ENCODE measurements around the gene PLCL1.

Gene PLCL1

GRCh38 chr2:197873293-197873701 is 68.9 kb downstream of the PLCL1 start:
- Mint-ChIP-seq H3K4me3 (no peak overlapping the region), H3K9me3 (no peaks in the 10 kb centered on the region), H3K4me1 (peaks cover 43% of the 10 kb centered on the region), H3K36me3 (no peaks in the 10 kb centered on the region), H3K27ac (no peak overlapping the region), H3K27me3 (no peaks in the 10 kb centered on the region)
- no peak for DNase-seq
- CTCF ChIA-PET: no interaction called here

DNA sequence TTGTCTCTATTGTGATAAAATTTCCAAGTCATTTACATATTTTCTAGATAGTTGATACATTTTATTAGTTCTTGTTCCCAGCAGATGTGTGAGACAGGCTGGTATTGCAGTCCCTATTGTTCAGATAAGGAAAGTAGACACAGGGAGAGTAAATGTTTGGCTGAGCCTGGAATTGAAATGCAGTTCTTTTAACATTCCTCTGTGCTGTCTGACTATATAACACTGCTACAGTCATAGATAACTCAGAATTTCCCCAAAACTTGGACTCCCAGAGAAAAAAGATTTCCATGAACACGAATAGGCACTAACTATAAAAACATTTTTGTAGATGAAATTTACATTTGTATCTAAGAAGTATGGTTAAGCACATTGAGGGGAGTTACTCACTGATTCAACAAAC is 71.4 kb downstream of the PLCL1 start:
- Mint-ChIP-seq H3K4me3 (no peak overlapping the region), H3K27me3 (no peaks in the 10 kb centered on the region), H3K27ac (no peak overlapping the region), H3K4me1 (peaks cover 18% of the 10 kb centered on the region), H3K9me3 (no peaks in the 10 kb centered on the region), H3K36me3 (no peaks in the 10 kb centered on the region)
- DNase-seq: no peak
- CTCF ChIA-PET: no interaction called here

GRCh38 chr2:197876524-197876923 is 72.1 kb downstream of the PLCL1 start:
- Mint-ChIP-seq H3K9me3 (no peaks in the 10 kb centered on the region), H3K4me3 (no peak overlapping the region), H3K27ac (no peak overlapping the region), H3K27me3 (no peaks in the 10 kb centered on the region), H3K4me1 (peaks cover 10% of the 10 kb centered on the region), H3K36me3 (no peaks in the 10 kb centered on the region)
- no peak for DNase-seq
- CTCF ChIA-PET: no interaction called here

DNA sequence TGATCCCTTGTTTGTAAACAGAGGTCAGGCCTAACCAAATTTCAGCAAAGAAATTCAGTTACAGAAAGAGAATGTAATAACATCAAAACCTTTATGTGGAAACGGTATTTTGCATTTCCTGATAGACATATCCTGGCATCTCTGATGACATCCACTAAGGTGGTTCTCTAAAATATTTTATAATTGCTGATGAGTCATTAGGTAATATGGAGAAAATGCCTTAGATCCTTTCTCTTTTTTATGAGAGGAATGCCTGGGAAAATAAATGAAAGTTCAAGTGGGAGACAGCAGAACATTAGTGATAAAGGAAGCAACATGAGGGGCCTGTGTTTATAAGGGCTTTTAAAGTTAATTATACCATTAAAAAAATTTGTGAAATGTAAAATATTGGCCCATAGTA is 72.6 kb downstream of the PLCL1 start:
- DNase-seq: no peak
- Mint-ChIP-seq H3K36me3 (no peaks in the 10 kb centered on the region), H3K27me3 (no peaks in the 10 kb centered on the region), H3K4me3 (no peak overlapping the region), H3K9me3 (no peaks in the 10 kb centered on the region), H3K27ac (no peak overlapping the region), H3K4me1 (peaks cover 5% of the 10 kb centered on the region)
- CTCF ChIA-PET: no interaction called here

- CTCF ChIA-PET: no interaction called here
Measured at GRCh38 chr2:197878792-197879191, 74.4 kb downstream of the PLCL1 start.

DNA sequence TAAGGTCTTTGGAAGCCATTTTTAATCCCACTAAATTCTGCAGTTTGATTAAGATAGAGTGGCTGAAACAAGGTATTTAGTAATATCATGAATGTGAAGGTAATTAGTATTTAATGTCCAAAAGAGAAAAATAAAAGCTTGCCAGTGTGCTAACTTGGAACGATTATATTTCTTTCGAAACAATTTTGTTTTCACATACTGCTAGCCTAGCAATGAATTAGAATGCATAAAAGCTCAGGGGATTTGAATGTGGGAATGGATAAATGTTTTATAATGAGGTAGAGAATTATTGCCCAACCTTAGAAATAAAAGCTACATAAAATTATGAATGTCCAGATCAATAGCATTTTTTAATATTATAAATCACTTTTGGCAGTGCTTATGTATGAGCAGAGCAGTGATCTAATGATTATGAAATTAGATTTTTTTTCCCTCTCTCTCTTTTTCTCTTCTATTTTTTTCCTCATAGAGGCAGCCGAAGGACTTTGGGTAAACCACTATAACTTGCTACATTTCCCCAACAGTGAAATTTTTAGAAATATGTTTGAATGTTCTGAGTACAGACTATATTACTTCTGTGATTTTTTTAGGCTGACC is 75.5 kb downstream of the PLCL1 start:
- H3K4me1 Mint-ChIP-seq: peaks cover 2% of the 10 kb centered on the region
- CTCF ChIA-PET: no interaction called here
- H3K36me3 Mint-ChIP-seq: no peaks in the 10 kb centered on the region
- H3K27me3 Mint-ChIP-seq: no peaks in the 10 kb centered on the region
- no peak overlapping the region for H3K4me3 Mint-ChIP-seq
- H3K9me3 Mint-ChIP-seq: no peaks in the 10 kb centered on the region
- no peak for DNase-seq
- no peak overlapping the region for H3K27ac Mint-ChIP-seq

More at GRCh38 chr2:197878792-197879191, 74.4 kb downstream of the PLCL1 start:
- Mint-ChIP-seq H3K27me3 (no peaks in the 10 kb centered on the region), H3K27ac (no peak overlapping the region), H3K4me3 (no peak overlapping the region), H3K36me3 (no peaks in the 10 kb centered on the region), H3K4me1 (peaks cover 2% of the 10 kb centered on the region), H3K9me3 (no peaks in the 10 kb centered on the region)
- DNase-seq: no peak

DNA sequence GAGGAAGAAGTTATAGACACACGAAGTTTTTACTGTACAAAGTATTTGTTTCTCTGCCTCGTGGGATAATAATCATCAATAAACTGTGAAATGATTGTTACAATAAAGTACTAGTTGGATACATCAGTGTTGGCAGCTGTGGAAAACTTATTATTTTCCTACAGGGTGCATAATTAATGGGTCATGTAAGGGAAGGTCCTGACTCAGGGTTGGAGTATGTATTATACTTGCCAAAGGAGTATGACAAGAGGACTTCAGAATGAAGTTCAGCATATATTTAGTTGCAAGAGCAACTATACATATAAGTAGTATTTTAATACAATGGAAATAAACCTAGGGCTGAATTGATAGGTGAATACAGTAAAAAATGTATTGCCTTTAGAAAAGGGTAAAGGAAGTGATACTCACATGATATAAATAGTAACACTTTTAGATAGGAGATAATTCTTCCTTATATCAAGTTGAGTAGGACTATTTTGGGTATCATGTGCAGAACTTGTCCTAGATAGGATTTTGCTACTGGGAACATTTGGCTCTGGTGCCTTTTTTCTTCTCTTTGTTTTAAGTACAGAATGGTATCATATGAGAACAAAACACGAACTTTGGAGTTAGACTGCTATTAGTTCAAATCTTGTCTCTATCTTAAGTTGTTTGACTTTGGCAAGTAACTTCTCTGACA is 79.1 kb downstream of the PLCL1 start:
- Mint-ChIP-seq H3K4me3 (no peak overlapping the region), H3K36me3 (peaks cover 2% of the 10 kb centered on the region), H3K9me3 (no peaks in the 10 kb centered on the region), H3K27ac (no peak overlapping the region), H3K4me1 (peaks cover 4% of the 10 kb centered on the region), H3K27me3 (no peaks in the 10 kb centered on the region)
- CTCF ChIA-PET: no interaction called here
- DNase-seq: no peak

DNA sequence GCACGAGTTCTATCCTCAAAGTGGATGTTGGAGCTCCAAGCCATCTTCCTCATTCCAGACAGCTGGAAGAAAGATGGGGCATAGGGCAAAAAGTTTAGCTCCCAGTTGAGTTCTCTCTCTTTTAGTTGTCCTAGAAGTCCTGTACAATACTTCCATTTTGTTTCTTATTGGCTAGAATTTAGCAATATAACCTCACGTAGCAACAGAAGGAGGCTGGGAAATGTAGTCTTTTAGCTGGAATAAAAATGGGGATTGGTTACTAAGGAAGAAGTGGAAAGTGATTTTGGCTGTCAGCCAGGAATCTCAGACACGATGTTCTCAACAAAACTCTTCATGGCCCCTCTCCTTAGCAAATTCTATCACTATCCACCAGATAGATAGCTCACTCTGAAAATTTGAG is 79.9 kb downstream of the PLCL1 start:
- DNase-seq: no peak
- no peaks in the 10 kb centered on the region for H3K27me3 Mint-ChIP-seq
- peaks cover 2% of the 10 kb centered on the region for H3K36me3 Mint-ChIP-seq
- CTCF ChIA-PET: no interaction called here
- H3K9me3 Mint-ChIP-seq: no peaks in the 10 kb centered on the region
- peaks cover 8% of the 10 kb centered on the region for H3K4me1 Mint-ChIP-seq
- H3K4me3 Mint-ChIP-seq: no peak overlapping the region
- H3K27ac Mint-ChIP-seq: no peak overlapping the region

- H3K4me3 Mint-ChIP-seq: no peak overlapping the region
- H3K27ac Mint-ChIP-seq: no peak overlapping the region
- peaks cover 16% of the 10 kb centered on the region for H3K4me1 Mint-ChIP-seq
- peaks cover 2% of the 10 kb centered on the region for H3K36me3 Mint-ChIP-seq
- no peaks in the 10 kb centered on the region for H3K27me3 Mint-ChIP-seq
- no peak for DNase-seq
- CTCF ChIA-PET: no interaction called here
- H3K9me3 Mint-ChIP-seq: no peaks in the 10 kb centered on the region
Measured at GRCh38 chr2:197885126-197885525, 80.7 kb downstream of the PLCL1 start.

DNA sequence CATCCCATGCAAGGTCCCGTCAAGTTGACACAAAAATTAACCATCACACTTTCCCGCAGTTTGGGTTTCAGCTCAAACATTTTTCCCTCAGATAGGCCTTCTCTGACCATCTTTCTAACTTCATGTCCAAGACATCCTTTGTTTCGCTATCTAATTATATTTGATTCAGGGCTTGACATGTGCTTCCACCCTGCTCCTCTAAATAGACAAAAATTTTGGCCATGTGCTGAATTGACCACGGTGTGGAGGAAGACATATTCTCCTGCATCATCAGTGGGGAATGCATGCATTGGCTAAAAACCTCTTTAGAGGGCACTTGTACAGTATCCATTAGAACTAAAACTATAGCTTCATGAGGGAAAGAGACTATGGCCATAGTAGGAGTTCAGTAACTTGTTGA is 81.2 kb downstream of the PLCL1 start:
- no peak overlapping the region for H3K4me3 Mint-ChIP-seq
- no peak overlapping the region for H3K27ac Mint-ChIP-seq
- no peaks in the 10 kb centered on the region for H3K9me3 Mint-ChIP-seq
- CTCF ChIA-PET: no interaction called here
- peaks cover 18% of the 10 kb centered on the region for H3K4me1 Mint-ChIP-seq
- H3K36me3 Mint-ChIP-seq: peaks cover 2% of the 10 kb centered on the region
- H3K27me3 Mint-ChIP-seq: no peaks in the 10 kb centered on the region
- no peak for DNase-seq

DNA sequence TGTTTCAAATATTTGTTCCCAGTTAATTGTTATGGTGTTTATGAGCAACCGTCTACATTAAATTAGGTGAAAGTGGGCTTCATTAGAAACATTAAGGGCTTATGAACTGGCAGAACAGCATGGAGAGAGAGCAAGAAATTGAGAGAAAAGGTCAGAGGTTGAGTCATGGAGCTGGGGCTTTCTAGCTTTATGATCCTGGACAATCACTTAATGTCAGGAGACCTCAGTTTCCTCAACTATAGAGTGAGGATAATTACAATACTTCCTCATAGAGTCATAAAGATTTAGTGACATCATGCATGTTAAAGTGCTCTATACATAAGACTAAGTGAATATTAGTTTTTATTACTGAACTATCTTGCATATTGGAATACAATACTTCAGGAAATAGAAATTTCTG is 83.9 kb downstream of the PLCL1 start:
- no peak for DNase-seq
- H3K27ac Mint-ChIP-seq: no peak overlapping the region
- H3K4me3 Mint-ChIP-seq: no peak overlapping the region
- no peaks in the 10 kb centered on the region for H3K27me3 Mint-ChIP-seq
- CTCF ChIA-PET: no interaction called here
- H3K9me3 Mint-ChIP-seq: no peaks in the 10 kb centered on the region
- peaks cover 41% of the 10 kb centered on the region for H3K4me1 Mint-ChIP-seq
- H3K36me3 Mint-ChIP-seq: peaks cover 2% of the 10 kb centered on the region

DNA sequence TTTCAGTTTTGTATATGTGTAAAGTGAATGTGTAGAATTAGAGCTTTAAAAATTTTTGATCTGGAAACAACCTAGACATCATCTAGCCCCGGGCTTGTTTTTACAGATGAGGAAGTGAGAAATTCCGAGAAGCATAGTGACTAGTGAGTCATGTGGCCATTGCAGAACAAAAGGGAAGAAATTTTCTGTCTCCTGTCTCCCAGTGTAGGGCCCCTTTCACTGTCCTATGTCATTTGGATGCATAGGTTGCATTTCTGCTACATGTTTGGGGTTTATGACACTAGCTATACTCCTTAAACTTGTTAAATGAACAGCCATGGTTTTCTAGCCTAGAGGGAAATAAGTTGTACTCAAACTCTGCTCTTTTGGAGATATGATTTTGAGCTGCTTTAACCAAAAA is 84.6 kb downstream of the PLCL1 start:
- Mint-ChIP-seq H3K27me3 (no peaks in the 10 kb centered on the region), H3K27ac (peak overlapping the region; percentile 90), H3K4me3 (peak overlapping the region; percentile 37), H3K36me3 (peaks cover 2% of the 10 kb centered on the region), H3K4me1 (peaks cover 48% of the 10 kb centered on the region), H3K9me3 (no peaks in the 10 kb centered on the region)
- peak; percentile 42 for DNase-seq
- CTCF ChIA-PET: no interaction called here

GRCh38 chr2:197890168-197890567 is 85.8 kb downstream of the PLCL1 start:
- Mint-ChIP-seq H3K36me3 (peaks cover 4% of the 10 kb centered on the region), H3K4me1 (peaks cover 54% of the 10 kb centered on the region), H3K27ac (no peak overlapping the region), H3K27me3 (no peaks in the 10 kb centered on the region), H3K4me3 (no peak overlapping the region), H3K9me3 (no peaks in the 10 kb centered on the region)
- DNase-seq: no peak
- CTCF ChIA-PET: interaction anchor here (0.7 kb wide), 1 partner anchor 174 kb away, joined by 3 read pairs; no protein-coding TSS in a partner anchor

DNA sequence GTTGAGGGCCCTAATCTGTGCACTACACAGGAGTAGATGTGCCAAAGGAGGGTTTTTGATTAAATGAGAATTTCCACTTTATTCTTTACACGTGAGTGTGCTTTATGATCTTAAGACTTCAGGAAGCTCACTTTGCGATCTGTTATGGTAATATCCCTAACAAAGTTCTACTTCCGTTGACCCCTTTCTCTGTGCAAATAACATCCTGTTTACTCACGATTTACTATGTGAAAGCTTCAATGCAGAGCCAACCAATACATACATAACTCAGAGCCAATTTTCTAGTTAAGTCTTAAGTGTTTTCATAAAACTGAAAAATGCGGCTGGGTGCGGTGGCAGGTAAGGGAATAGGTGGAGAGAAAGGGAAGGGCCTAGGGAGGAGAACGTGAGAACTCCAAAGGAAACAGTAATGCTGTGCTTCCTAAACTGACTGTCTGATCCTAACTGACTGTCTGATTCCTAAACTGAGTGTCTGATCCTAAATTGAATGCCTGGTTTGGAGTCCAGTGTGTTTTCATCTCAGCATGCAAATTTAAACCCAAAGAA is 87.6 kb downstream of the PLCL1 start:
- CTCF ChIA-PET: no interaction called here
- Mint-ChIP-seq H3K9me3 (no peaks in the 10 kb centered on the region), H3K27me3 (no peaks in the 10 kb centered on the region), H3K27ac (peak overlapping the region; percentile 79), H3K36me3 (peaks cover 2% of the 10 kb centered on the region), H3K4me1 (peaks cover 54% of the 10 kb centered on the region), H3K4me3 (peak overlapping the region; percentile 2)
- DNase-seq: no peak

All from activated naive CD4-positive, alpha-beta T cell treated with anti-CD3 and anti-CD28 coated beads, Interleukin-2, amount 10 ng/mL, durations not matched to agents 7 days and 5 days (primary cell).